HCT116 (cell line): ENCODE results near the gene BCDIN3D. TPM values are rescaled to one million over a fixed set of nuclear protein-coding genes. Genes with fewer than 3 reads are reported as not detected.

Experiments
- ATAC-seq: fragments of 200-7000 bp; cut with Tn5 transposase; 2 replicates; pipeline ENCODE4 v1.9.1; 2020; ENCODE audit warnings: mild to moderate bottlenecking, moderate library complexity
- BruUV-seq: library from RNA; stranded (reverse); fragments of 400-500 nt; replicated peaks from 2 replicates; lab custom pipeline; 2021; lab: Mats Ljungman, UMichigan
- CTCF ChIA-PET: fragments of 300-600 bp; sonication (Branson Sonifier 250); formaldehyde crosslinking; loops from one replicate; lab custom pipeline; 2021; ENCODE audit warnings: antibody characterized with exemption; lab: Charles Lee
- POLR2A ChIA-PET: fragments of 300-600, 350-600 bp; sonication (Branson Sonifier 250); formaldehyde crosslinking; loops from one replicate; lab custom pipeline; 2021; ENCODE audit warnings: antibody characterized with exemption; lab: Charles Lee
- RAD21 ChIA-PET, 2 experiments: fragments of 300-600 bp; sonication (Branson Sonifier 250); formaldehyde crosslinking; loops; one replicate each; lab custom pipeline; 2023; ENCODE audit warnings: low total read pairs in 2 of 2; ENCODE audit not compliant: uncharacterized antibody in 2 of 2, unreplicated experiment in 2 of 2, low non-redundant PET in 1 of 2; lab: Charles Lee
- DNase-seq: peaks from one replicate; pipeline ENCODE4 v3.0.0-alpha.2; 2010; ENCODE audit warnings: low read depth, low spot score
- H2AFZ ChIP-seq: fragments of 200-600 bp; shearing (Covaris generic), sonication (generic); 2 replicates; pipeline ENCODE4 v1.6.1; 2017; ENCODE audit warnings: low read depth, mixed run types, mixed read lengths, antibody characterized with exemption, low read length; ENCODE audit not compliant: poor library complexity, severe bottlenecking
- H3K27ac ChIP-seq: 2 replicates; pipeline ENCODE4 v1.5.1; 2012; ENCODE audit warnings: low read depth, low read length
- H3K27me3 ChIP-seq: fragments of 200-600 bp; sonication (generic); 2 replicates; pipeline ENCODE4 v1.6.1; 2016; ENCODE audit warnings: mixed run types, low read length, mixed read lengths; ENCODE audit not compliant: insufficient read depth
- H3K36me3 ChIP-seq, 2 experiments: fragments of 200-500 bp in 1 of 2; fragments of 200-600 bp in 1 of 2; sonication (Bioruptor generic) in 1 of 2; sonication (generic) in 1 of 2; 2 replicates each; pipeline versions ENCODE4 v1.5.1 to v1.6.1; 2014 to 2016; ENCODE audit warnings: low read length in 2 of 2, inconsistent platforms in 1 of 2, mixed read lengths in 1 of 2, mixed run types in 1 of 2; ENCODE audit not compliant: insufficient read depth in 2 of 2, control insufficient read depth in 1 of 2
- H3K4me1 ChIP-seq, 2 experiments: fragments of 200-600 bp in 1 of 2; sonication (generic) in 1 of 2; 2 replicates each; pipeline versions ENCODE4 v1.5.1 to v1.6.1; 2012 to 2017; ENCODE audit warnings: low read length in 2 of 2, inconsistent platforms in 1 of 2, mild to moderate bottlenecking in 1 of 2, mixed read lengths in 1 of 2, mixed run types in 1 of 2, moderate library complexity in 1 of 2; ENCODE audit not compliant: insufficient read depth in 2 of 2, control insufficient read depth in 1 of 2
- H3K4me2 ChIP-seq: fragments of 200-600 bp; sonication (generic); 2 replicates; pipeline ENCODE4 v1.6.1; 2017; ENCODE audit warnings: mixed run types, low read length, mixed read lengths
- H3K4me3 ChIP-seq, 2 experiments: fragments of 200-600 bp in 1 of 2; sonication (generic) in 1 of 2; replicated peaks in 1 of 2; 2 replicates each; pipeline ENCODE4 v1.5.1; 2011 to 2016; ENCODE audit warnings: low read length in 2 of 2, control low read depth in 1 of 2, low read depth in 1 of 2, mild to moderate bottlenecking in 1 of 2, mixed read lengths in 1 of 2, mixed run types in 1 of 2
- H3K79me2 ChIP-seq: fragments of 200-600 bp; sonication (generic); 2 replicates; pipeline ENCODE4 v1.6.1; 2017; ENCODE audit warnings: mild to moderate bottlenecking, mixed run types, low read length, moderate library complexity, mixed read lengths; ENCODE audit not compliant: insufficient read depth
- H3K9ac ChIP-seq: fragments of 200-600 bp; sonication (generic); 2 replicates; pipeline ENCODE4 v1.6.1; 2016; ENCODE audit warnings: low read length, mixed read lengths
- H3K9me2 ChIP-seq: fragments of 200-600 bp; sonication (generic), shearing (Covaris generic); 2 replicates; pipeline ENCODE4 v1.6.1; 2017; ENCODE audit warnings: mixed run types, mild to moderate bottlenecking, moderate library complexity; ENCODE audit not compliant: insufficient read depth
- H3K9me3 ChIP-seq, 2 experiments: fragments of 200-500 bp in 1 of 2; fragments of 200-600 bp in 1 of 2; sonication (Bioruptor generic) in 1 of 2; sonication (generic) in 1 of 2; 2 replicates each; pipeline ENCODE4 v1.6.1; 2014 to 2017; ENCODE audit warnings: low read length in 2 of 2, mixed read lengths in 2 of 2, inconsistent platforms in 1 of 2, low read depth in 1 of 2, mild to moderate bottlenecking in 1 of 2, mixed run types in 1 of 2, moderate library complexity in 1 of 2; ENCODE audit not compliant: control insufficient read depth in 1 of 2, insufficient read depth in 1 of 2
- H4K20me1 ChIP-seq: fragments of 200-600 bp; sonication (generic), shearing (Covaris generic); 2 replicates; pipeline ENCODE4 v1.6.1; 2017; ENCODE audit warnings: mixed run types, mild to moderate bottlenecking, moderate library complexity; ENCODE audit not compliant: insufficient read depth
- CEBPB ChIP-seq: IDR thresholded peaks from 2 replicates; pipeline ENCODE4 v1.6.1; 2012; ENCODE audit warnings: low read depth
- EGR1 ChIP-seq: IDR thresholded peaks from 2 replicates; pipeline ENCODE4 v1.6.1; 2012; ENCODE audit warnings: low read depth
- ELF1 ChIP-seq: IDR thresholded peaks from 2 replicates; pipeline ENCODE4 v1.6.1; 2012; ENCODE audit warnings: low read depth, borderline replicate concordance
- EZH2phosphoT487 ChIP-seq: fragments of 200-600 bp; IDR thresholded peaks from 2 replicates; pipeline ENCODE4 v1.6.1; 2018; ENCODE audit warnings: antibody characterized with exemption, borderline replicate concordance
- FOSL1 ChIP-seq: IDR thresholded peaks from 2 replicates; pipeline ENCODE4 v1.6.1; 2012; ENCODE audit warnings: low read depth
- MAX ChIP-seq: IDR thresholded peaks from 2 replicates; pipeline ENCODE4 v1.6.1; 2012
- POLR2A ChIP-seq: IDR thresholded peaks from 2 replicates; pipeline ENCODE4 v1.7.0; 2011; ENCODE audit warnings: borderline replicate concordance; ENCODE audit not compliant: insufficient read depth, insufficient read length; ENCODE audit errors: extremely low read depth
- RAD21 ChIP-seq: IDR thresholded peaks from 2 replicates; pipeline ENCODE4 v1.6.1; 2012; ENCODE audit warnings: low read depth, mild to moderate bottlenecking
- SP1 ChIP-seq: IDR thresholded peaks from 2 replicates; pipeline ENCODE4 v1.6.1; 2012; ENCODE audit warnings: low read depth
- SRF ChIP-seq: IDR thresholded peaks from 2 replicates; pipeline ENCODE4 v1.6.1; 2012; ENCODE audit warnings: low read depth
- TCF7L2 ChIP-seq: IDR thresholded peaks from 2 replicates; pipeline ENCODE4 v1.7.0; 2011; ENCODE audit warnings: borderline replicate concordance, inconsistent platforms; ENCODE audit not compliant: insufficient read depth, insufficient read length; ENCODE audit errors: extremely low read depth
- ZFX ChIP-seq: fragments of 450-650 bp; IDR thresholded peaks from 2 replicates; pipeline ENCODE4 v1.6.1; 2017
- intact Hi-C: fragments of 100-400 bp; cut with micrococcal nuclease; formaldehyde crosslinking; loops from 2 replicates; pipeline ENCODE4 v1.10.0; 2022
- total RNA-seq: library from RNA; stranded (reverse); gene quantifications from one replicate; pipeline ENCODE4 v1.2.1, GENCODE V29; 2021; ENCODE audit not compliant: unreplicated experiment
- TF ChIP-seq, protein P1 (sequence below): IDR thresholded peaks from 2 replicates; pipeline ENCODE4 v1.6.1; 2011; ENCODE audit warnings: mild to moderate bottlenecking, low read length, moderate library complexity; ENCODE audit not compliant: insufficient replicate concordance; ENCODE audit errors: extremely low read depth

Gene BCDIN3D
- total RNA-seq, 1 experiment from 2014 or later, result 5.7 TPM

DNA sequence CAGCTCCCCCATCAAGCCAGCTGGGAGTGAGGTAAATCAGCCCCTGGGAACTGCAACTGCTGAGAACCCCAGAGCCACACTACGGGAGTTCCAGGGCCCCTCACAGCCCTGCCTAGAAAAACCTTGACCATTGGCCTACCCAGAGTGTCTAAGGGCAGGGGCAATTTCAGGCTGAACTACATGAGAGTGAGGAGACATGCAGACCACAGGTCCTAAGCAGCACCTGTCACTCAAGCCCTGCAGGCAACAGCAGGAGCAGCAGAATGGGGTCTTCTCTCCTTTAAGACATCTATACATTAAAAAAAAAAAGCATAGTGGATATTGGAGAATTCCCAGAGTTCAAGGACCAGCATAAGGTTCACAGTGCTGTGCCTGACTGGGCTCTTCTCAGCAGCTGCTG, 19.6 kb downstream of the BCDIN3D start:
- RAD21 ChIA-PET, result no interaction called here
- BruUV-seq, result no TSS peak
- Histone ChIP-seq H3K4me3 (no peak overlapping the region), H4K20me1 (no peaks in the 10 kb centered on the region), H3K27me3 (no peaks in the 10 kb centered on the region), H3K4me1 (peaks cover 0 to 13% of the 10 kb centered on the region in 2 experiments; a peak in 2 of 4 replicates), H3K27ac (no peak overlapping the region), H3K9me3 (no peaks in the 10 kb centered on the region), H3K79me2 (no peaks in the 10 kb centered on the region), H3K9me2 (no peaks in the 10 kb centered on the region), H3K4me2 (no peak overlapping the region), H2AFZ (no peak overlapping the region), H3K9ac (no peak overlapping the region), H3K36me3 (no peaks in the 10 kb centered on the region)
- intact Hi-C loops, result no loop called here
- DNase-seq (no peak), ATAC-seq (no peak)
- TF ChIP-seq FOSL1, result no peak
- TF ChIP-seq, protein P1, sequence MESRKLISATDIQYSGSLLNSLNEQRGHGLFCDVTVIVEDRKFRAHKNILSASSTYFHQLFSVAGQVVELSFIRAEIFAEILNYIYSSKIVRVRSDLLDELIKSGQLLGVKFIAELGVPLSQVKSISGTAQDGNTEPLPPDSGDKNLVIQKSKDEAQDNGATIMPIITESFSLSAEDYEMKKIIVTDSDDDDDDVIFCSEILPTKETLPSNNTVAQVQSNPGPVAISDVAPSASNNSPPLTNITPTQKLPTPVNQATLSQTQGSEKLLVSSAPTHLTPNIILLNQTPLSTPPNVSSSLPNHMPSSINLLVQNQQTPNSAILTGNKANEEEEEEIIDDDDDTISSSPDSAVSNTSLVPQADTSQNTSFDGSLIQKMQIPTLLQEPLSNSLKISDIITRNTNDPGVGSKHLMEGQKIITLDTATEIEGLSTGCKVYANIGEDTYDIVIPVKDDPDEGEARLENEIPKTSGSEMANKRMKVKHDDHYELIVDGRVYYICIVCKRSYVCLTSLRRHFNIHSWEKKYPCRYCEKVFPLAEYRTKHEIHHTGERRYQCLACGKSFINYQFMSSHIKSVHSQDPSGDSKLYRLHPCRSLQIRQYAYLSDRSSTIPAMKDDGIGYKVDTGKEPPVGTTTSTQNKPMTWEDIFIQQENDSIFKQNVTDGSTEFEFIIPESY, result no peak
- no peak for TF ChIP-seq RAD21
- TF ChIP-seq MAX, result no peak
- TF ChIP-seq EGR1, result no peak
- no peak for TF ChIP-seq ELF1
- TF ChIP-seq SP1, result no peak
- no peak for TF ChIP-seq ZFX
- no peak for TF ChIP-seq EZH2phosphoT487
- TF ChIP-seq TCF7L2, result no peak
- no peak for TF ChIP-seq SRF
- TF ChIP-seq POLR2A, result no peak
- no peak for TF ChIP-seq CEBPB
- POLR2A ChIA-PET, result no interaction called here
- CTCF ChIA-PET, result no interaction called here
